Mesothelial cell of epicardium (in vitro differentiated cells): ENCODE measurements around the gene ARFGEF3. TPM values are rescaled to one million over a fixed set of nuclear protein-coding genes. Genes with fewer than 3 reads are reported as not detected.

Experiments used
- DNase-seq, 2 experiments: peaks; one replicate each; pipeline ENCODE4 v3.0.0; 2021; ENCODE audit warnings: low spot score in 2 of 2; ENCODE audit not compliant: unreplicated experiment in 2 of 2
- H3K27ac Mint-ChIP-seq: 2 replicates; pipeline ENCODE4 v1.8.0; 2021; ENCODE audit warnings: mixed read lengths
- H3K27me3 Mint-ChIP-seq: 2 replicates; pipeline ENCODE4 v1.8.0; 2021; ENCODE audit warnings: low read depth, mixed read lengths
- H3K36me3 Mint-ChIP-seq: 2 replicates; pipeline ENCODE4 v1.8.0; 2021; ENCODE audit warnings: mixed read lengths
- H3K4me1 Mint-ChIP-seq: 2 replicates; pipeline ENCODE4 v1.8.0; 2021; ENCODE audit warnings: mixed read lengths
- H3K4me3 Mint-ChIP-seq: 2 replicates; pipeline ENCODE4 v1.8.0; 2021; ENCODE audit warnings: mild to moderate bottlenecking, moderate library complexity, mixed read lengths
- H3K9me3 Mint-ChIP-seq: 2 replicates; pipeline ENCODE4 v1.8.0; 2021; ENCODE audit warnings: mixed read lengths
- total RNA-seq: library from RNA; stranded (reverse); gene quantifications from 3 replicates; pipeline ENCODE4 v1.2.1, GENCODE V29; 2021
- TF ChIP-seq, protein P1 (sequence below): fragments of 200-600 bp; sonication (generic); IDR thresholded peaks from one replicate; pipeline ENCODE4 v1.5.0; 2021; ENCODE audit warnings: antibody characterized with exemption; ENCODE audit not compliant: unreplicated experiment

The ARFGEF3 gene
- total RNA-seq, 1 donor from 2014 or later, result 6.1 TPM

DNA sequence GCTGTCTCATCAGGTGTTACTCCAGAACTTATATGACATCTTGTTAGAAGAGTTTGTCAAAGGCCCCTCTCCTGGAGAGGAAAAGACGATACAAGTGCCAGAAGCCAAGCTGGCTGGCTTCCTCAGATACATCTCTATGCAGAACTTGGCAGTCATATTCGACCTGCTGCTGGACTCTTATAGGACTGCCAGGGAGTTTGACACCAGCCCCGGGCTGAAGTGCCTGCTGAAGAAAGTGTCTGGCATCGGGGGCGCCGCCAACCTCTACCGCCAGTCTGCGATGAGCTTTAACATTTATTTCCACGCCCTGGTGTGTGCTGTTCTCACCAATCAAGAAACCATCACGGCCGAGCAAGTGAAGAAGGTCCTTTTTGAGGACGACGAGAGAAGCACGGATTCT is 172.3 kb downstream of the ARFGEF3 start:
- H3K4me3 Mint-ChIP-seq, result no peak overlapping the region
- no peaks in the 10 kb centered on the region for H3K27me3 Mint-ChIP-seq
- H3K36me3 Mint-ChIP-seq, result peaks cover 13% of the 10 kb centered on the region
- no peak for DNase-seq
- TF ChIP-seq, protein P1, sequence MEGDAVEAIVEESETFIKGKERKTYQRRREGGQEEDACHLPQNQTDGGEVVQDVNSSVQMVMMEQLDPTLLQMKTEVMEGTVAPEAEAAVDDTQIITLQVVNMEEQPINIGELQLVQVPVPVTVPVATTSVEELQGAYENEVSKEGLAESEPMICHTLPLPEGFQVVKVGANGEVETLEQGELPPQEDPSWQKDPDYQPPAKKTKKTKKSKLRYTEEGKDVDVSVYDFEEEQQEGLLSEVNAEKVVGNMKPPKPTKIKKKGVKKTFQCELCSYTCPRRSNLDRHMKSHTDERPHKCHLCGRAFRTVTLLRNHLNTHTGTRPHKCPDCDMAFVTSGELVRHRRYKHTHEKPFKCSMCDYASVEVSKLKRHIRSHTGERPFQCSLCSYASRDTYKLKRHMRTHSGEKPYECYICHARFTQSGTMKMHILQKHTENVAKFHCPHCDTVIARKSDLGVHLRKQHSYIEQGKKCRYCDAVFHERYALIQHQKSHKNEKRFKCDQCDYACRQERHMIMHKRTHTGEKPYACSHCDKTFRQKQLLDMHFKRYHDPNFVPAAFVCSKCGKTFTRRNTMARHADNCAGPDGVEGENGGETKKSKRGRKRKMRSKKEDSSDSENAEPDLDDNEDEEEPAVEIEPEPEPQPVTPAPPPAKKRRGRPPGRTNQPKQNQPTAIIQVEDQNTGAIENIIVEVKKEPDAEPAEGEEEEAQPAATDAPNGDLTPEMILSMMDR, result no peak
- peaks cover 2% of the 10 kb centered on the region for H3K4me1 Mint-ChIP-seq
- H3K9me3 Mint-ChIP-seq, result no peaks in the 10 kb centered on the region
- H3K27ac Mint-ChIP-seq, result no peak overlapping the region

DNA sequence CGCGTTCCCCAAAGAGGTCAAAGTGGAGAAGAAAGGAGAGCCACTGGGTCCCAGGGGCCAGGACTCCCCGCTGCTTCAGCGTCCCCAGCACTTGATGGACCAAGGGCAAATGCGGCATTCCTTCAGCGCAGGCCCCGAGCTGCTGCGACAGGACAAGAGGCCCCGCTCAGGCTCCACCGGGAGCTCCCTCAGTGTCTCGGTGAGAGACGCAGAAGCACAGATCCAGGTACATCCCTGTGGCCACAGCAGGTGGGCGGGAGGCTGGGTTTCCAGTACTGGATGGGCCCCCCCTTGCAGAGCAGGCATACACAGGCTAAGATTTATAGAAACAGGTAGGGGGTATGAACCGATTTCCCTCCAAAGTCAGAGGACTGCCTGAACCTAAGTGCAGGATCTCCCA is 173.2 kb downstream of the ARFGEF3 start:
- Mint-ChIP-seq H3K36me3 (peaks cover 11% of the 10 kb centered on the region), H3K9me3 (no peaks in the 10 kb centered on the region), H3K27ac (no peak overlapping the region), H3K27me3 (no peaks in the 10 kb centered on the region), H3K4me1 (peaks cover 2% of the 10 kb centered on the region), H3K4me3 (no peak overlapping the region)
- DNase-seq, result no peak
- TF ChIP-seq, protein P1, result no peak

DNA sequence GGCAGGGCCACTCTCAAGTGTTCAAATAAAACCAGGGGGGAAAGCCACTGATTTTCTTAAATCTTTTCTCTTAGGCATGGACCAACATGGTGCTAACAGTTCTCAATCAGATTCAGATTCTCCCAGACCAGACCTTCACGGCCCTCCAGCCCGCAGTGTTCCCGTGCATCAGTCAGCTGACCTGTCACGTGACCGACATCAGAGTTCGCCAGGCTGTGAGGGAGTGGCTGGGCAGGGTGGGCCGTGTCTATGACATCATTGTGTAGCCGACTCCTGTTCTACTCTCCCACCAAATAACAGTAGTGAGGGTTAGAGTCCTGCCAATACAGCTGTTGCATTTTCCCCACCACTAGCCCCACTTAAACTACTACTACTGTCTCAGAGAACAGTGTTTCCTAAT is 174.5 kb downstream of the ARFGEF3 start:
- Mint-ChIP-seq H3K4me1 (peaks cover 2% of the 10 kb centered on the region), H3K4me3 (no peak overlapping the region), H3K9me3 (no peaks in the 10 kb centered on the region), H3K27me3 (no peaks in the 10 kb centered on the region), H3K27ac (no peak overlapping the region), H3K36me3 (peaks cover 11% of the 10 kb centered on the region)
- DNase-seq, result no peak
- TF ChIP-seq, protein P1, result no peak

DNA sequence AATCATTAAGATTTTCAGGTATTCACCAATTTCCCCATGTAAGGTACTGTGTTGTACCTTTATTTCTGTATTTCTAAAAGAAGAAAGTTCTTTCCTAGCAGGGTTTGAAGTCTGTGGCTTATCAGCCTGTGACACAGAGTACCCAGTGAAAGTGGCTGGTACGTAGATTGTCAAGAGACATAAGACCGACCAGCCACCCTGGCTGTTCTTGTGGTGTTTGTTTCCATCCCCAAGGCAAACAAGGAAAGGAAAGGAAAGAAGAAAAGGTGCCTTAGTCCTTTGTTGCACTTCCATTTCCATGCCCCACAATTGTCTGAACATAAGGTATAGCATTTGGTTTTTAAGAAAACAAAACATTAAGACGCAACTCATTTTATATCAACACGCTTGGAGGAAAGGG is 175.3 kb downstream of the ARFGEF3 start:
- no peak overlapping the region for H3K4me3 Mint-ChIP-seq
- H3K27ac Mint-ChIP-seq, result no peak overlapping the region
- no peaks in the 10 kb centered on the region for H3K27me3 Mint-ChIP-seq
- TF ChIP-seq, protein P1, result no peak
- no peaks in the 10 kb centered on the region for H3K9me3 Mint-ChIP-seq
- H3K36me3 Mint-ChIP-seq, result peaks cover 11% of the 10 kb centered on the region
- no peak for DNase-seq
- no peaks in the 10 kb centered on the region for H3K4me1 Mint-ChIP-seq

DNA sequence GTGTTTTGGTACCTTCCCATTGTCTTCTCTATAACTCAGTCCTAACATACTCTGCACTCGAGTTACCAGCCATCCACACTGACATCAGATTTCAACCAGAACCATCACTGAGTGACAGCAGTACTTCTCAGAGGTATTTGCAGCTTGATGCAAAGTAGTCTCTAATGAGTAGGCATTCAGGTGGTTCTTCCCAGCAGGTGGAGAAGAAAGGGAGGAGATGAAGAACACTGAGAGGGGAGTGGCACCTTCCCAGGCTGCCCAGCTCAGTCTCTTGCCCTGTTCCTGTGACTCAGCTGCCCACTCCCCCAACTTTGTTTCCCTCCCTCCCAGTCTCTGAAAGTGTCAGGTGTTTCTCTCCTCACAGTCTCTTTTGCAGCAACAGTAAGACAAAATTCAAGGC is 177.3 kb downstream of the ARFGEF3 start:
- Mint-ChIP-seq H3K27me3 (no peaks in the 10 kb centered on the region), H3K27ac (no peak overlapping the region), H3K4me3 (no peak overlapping the region), H3K4me1 (no peaks in the 10 kb centered on the region), H3K9me3 (no peaks in the 10 kb centered on the region), H3K36me3 (peaks cover 10% of the 10 kb centered on the region)
- TF ChIP-seq, protein P1, result no peak
- no peak for DNase-seq

DNA sequence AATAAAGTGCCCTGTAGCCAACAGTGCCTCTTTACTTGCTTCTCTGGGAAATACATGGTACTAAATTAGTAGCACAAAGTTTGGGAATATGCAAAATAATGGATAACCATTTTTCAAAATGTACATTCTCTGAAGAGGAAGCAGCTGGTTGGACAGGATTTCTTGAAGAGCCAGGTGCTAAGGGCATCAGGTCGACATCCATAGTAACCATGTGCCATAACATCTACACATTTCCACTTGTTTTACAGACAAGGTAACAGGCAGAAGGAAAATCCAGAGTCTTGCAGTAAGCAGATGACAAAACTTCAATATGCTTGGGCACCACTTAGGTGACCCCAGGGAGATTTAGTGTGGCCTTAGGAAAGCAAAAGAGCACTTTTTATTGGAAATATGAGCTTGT is 179.4 kb downstream of the ARFGEF3 start:
- H3K27ac Mint-ChIP-seq, result no peak overlapping the region
- no peak overlapping the region for H3K4me3 Mint-ChIP-seq
- H3K27me3 Mint-ChIP-seq, result no peaks in the 10 kb centered on the region
- TF ChIP-seq, protein P1, result no peak
- DNase-seq, result no peak
- peaks cover 3% of the 10 kb centered on the region for H3K36me3 Mint-ChIP-seq
- H3K9me3 Mint-ChIP-seq, result no peaks in the 10 kb centered on the region
- H3K4me1 Mint-ChIP-seq, result peaks cover 3% of the 10 kb centered on the region
